NT2/D1 (cell line): ENCODE measurements around the gene EMC9.
"Not testable (repeated sequence)": the region's sequence is repeated elsewhere in the genome, so short reads cannot be mapped to it uniquely, and the experiment has no call there.

Experiments
- DNase-seq: peaks from one replicate; pipeline ENCODE4 v3.0.0-alpha.2; 2011; ENCODE audit warnings: low read depth, low spot score
- H3K27me3 ChIP-seq: 2 replicates; pipeline ENCODE4 v1.6.0; 2011; ENCODE audit warnings: mild to moderate bottlenecking; ENCODE audit not compliant: insufficient read length, insufficient read depth
- H3K36me3 ChIP-seq: 2 replicates; pipeline ENCODE4 v1.6.1; 2011; ENCODE audit warnings: mild to moderate bottlenecking, low read length, mixed read lengths; ENCODE audit not compliant: insufficient read depth, insufficient read length
- H3K4me1 ChIP-seq: 2 replicates; pipeline ENCODE4 v1.5.1; 2011; ENCODE audit not compliant: insufficient read depth, insufficient read length
- H3K4me3 ChIP-seq: 2 replicates; pipeline ENCODE4 v1.5.1; 2011; ENCODE audit warnings: low read depth; ENCODE audit not compliant: insufficient read length
- H3K9ac ChIP-seq: 2 replicates; pipeline ENCODE4 v1.6.0; 2011; ENCODE audit warnings: low read depth; ENCODE audit not compliant: insufficient read length
- H3K9me3 ChIP-seq: 2 replicates; pipeline ENCODE4 v1.5.1; 2011; ENCODE audit warnings: mild to moderate bottlenecking, low read length; ENCODE audit not compliant: insufficient read depth
- SUZ12 ChIP-seq: IDR thresholded peaks from 2 replicates; pipeline ENCODE4 v1.6.1; 2011; ENCODE audit not compliant: insufficient read length, insufficient read depth; ENCODE audit errors: extremely low read depth
- YY1 ChIP-seq: IDR thresholded peaks from 2 replicates; pipeline ENCODE4 v1.6.1; 2011; ENCODE audit not compliant: insufficient read length, insufficient read depth
- ZNF274 ChIP-seq: IDR thresholded peaks from 2 replicates; pipeline ENCODE4 v1.6.1; 2011; ENCODE audit warnings: mild to moderate bottlenecking, low read depth, low read length

EMC9 gene

DNA sequence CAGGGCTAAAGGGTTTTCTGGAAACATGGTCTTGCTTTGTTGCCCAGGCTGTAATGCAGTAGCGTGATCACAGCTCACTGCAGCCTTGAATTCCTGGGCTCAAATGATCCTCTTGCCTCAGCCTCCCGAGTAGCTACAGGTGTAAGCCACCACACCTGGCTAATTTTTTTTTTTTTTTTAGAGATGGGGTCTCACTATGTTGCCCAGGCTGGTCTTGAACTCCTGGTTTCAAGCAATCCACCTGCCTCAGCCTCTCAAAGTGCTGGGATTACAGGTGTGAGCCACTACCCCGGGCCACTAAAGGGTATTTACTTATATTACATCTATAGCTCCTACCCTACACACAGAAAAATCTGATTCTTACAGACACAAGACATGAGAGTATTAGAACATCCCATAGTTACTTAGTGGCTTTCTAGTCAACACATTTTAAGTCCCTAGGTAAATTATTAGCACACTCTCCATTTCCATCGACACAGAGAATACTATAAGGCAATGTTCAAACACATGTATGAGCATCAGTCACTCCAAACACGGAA lies 33.0 kb downstream of the EMC9 start:
- no peaks in the 10 kb centered on the region; the same call in 1 of the 2 replicates for H3K9me3 ChIP-seq
- no peak overlapping the region for H3K9ac ChIP-seq
- H3K27me3 ChIP-seq = no peaks in the 10 kb centered on the region
- H3K36me3 ChIP-seq = peaks cover 9% of the 10 kb centered on the region
- no peak for TF ChIP-seq ZNF274
- no peak for TF ChIP-seq SUZ12
- TF ChIP-seq YY1 = no peak
- no peak overlapping the region for H3K4me3 ChIP-seq
- H3K4me1 ChIP-seq = no peaks in the 10 kb centered on the region
- DNase-seq = no peak

DNA sequence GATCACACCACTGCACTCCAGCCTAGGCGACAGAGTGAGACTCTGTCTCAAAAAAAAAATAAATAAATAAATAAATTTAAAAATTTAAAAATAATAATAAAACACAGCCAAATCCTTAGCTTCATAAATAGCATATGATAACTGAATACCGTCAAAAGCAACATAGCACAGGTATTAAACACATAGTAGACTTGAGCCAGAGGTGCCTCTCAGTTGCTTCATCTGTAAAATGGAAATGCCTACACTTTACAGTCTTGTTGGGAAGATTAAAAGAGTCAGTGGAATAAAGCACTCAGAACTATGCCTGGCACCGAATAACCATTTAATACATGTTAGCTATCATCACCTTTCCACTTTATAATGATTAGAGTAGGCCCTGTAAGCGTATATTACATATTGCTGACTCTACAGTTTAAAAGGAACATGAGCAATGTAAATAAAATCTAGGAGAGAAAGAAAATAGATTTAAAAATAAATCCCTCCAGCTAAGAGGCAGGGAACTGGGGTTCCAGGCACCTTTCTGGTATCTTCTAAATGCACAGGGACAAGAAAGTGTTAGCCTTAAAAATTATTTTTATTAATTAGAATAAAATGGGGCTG lies 34.6 kb downstream of the EMC9 start:
- Histone ChIP-seq H3K36me3 (peaks cover 21% of the 10 kb centered on the region), H3K9me3 (no peaks in the 10 kb centered on the region; the same call in 1 of the 2 replicates), H3K4me3 (no peak overlapping the region), H3K9ac (no peak overlapping the region), H3K4me1 (no peaks in the 10 kb centered on the region), H3K27me3 (no peaks in the 10 kb centered on the region)
- DNase-seq = no peak
- TF ChIP-seq ZNF274 = no peak
- no peak for TF ChIP-seq SUZ12
- TF ChIP-seq YY1 = no peak

DNA sequence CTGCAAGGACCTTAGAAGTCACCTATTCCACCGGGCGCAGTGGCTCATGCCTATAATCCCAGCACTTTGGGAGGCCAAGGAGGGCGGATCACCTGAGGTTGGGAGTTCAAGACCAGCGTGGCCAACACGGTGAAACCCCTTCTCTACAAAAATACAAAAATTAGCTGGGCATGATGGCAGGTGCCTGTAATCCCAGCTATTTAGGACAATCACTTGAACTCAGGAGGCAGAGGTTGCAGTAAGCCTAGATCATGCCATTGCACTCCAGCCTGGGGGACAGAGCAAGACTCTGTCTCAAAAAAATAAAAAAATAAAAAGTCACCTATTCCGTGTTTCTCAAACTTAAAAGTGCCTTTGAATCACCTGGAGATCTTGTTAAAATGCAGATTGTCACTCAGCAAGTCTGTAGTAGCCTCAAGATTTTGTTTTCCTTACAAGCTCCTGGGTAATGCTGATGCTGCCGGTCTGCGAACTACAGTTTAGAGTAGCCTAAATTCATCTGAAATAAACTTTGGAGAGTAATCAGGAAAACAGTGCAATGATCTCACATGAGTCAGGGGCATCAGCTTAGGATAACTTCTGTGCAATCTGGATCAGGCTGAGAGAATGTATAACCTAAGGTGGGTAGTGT lies 35.7 kb downstream of the EMC9 start:
- peaks cover 28% of the 10 kb centered on the region for H3K36me3 ChIP-seq
- H3K4me3 ChIP-seq, H3K27me3 ChIP-seq, DNase-seq, H3K4me1 ChIP-seq, H3K9me3 ChIP-seq, H3K9ac ChIP-seq: not testable (repeated sequence)

DNA sequence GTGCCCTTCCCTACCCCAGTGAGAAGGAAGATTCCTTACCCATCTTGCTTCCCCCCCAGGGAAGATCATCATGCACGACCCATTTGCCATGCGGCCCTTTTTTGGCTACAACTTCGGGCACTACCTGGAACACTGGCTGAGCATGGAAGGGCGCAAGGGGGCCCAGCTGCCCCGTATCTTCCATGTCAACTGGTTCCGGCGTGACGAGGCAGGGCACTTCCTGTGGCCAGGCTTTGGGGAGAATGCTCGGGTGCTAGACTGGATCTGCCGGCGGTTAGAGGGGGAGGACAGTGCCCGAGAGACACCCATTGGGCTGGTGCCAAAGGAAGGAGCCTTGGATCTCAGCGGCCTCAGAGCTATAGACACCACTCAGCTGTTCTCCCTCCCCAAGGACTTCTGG lies 37.9 kb downstream of the EMC9 start:
- Histone ChIP-seq H3K9ac (no peak overlapping the region), H3K4me1 (no peaks in the 10 kb centered on the region), H3K4me3 (no peak overlapping the region), H3K9me3 (no peaks in the 10 kb centered on the region; the same call in 1 of the 2 replicates), H3K36me3 (peaks cover 49% of the 10 kb centered on the region), H3K27me3 (no peaks in the 10 kb centered on the region)
- no peak for DNase-seq
- TF ChIP-seq YY1 (no peak), ZNF274 (no peak), SUZ12 (no peak)

DNA sequence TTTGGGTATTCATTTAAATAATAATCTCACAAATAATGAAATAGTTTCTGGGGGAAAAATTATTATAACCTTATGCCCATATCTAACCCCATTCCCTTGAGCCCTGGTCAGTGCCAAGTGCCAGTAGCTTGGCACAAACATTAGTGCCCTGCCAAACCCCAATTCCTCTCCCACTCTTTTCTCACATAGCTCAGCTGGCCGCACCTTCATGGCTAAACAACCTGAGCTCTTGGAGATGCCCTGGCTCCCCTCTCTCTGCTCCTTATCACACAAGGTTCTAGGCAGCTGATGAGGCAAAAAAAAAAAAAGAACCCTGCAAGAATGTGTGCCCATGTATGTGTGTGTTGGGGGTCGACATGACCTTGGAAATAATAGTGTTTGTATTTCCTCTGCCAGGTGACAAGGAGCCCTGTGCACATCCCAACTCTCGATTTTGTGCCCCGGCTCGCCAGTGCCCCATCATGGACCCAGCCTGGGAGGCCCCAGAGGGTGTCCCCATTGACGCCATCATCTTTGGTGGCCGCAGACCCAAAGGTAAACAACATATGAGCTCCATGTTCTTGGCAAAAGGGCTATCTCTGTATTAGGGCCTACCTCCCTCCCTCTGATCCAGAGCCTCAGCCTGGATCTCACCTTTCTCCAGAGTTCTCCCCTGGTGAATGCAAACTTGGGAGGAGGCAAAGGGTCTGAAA lies 38.9 kb downstream of the EMC9 start:
- no peaks in the 10 kb centered on the region for H3K27me3 ChIP-seq
- H3K9me3 ChIP-seq = no peaks in the 10 kb centered on the region; the same call in 1 of the 2 replicates
- DNase-seq = no peak
- no peaks in the 10 kb centered on the region for H3K4me1 ChIP-seq
- peaks cover 55% of the 10 kb centered on the region for H3K36me3 ChIP-seq
- no peak overlapping the region for H3K4me3 ChIP-seq
- no peak overlapping the region for H3K9ac ChIP-seq
- no peak for TF ChIP-seq ZNF274
- no peak for TF ChIP-seq YY1

DNA sequence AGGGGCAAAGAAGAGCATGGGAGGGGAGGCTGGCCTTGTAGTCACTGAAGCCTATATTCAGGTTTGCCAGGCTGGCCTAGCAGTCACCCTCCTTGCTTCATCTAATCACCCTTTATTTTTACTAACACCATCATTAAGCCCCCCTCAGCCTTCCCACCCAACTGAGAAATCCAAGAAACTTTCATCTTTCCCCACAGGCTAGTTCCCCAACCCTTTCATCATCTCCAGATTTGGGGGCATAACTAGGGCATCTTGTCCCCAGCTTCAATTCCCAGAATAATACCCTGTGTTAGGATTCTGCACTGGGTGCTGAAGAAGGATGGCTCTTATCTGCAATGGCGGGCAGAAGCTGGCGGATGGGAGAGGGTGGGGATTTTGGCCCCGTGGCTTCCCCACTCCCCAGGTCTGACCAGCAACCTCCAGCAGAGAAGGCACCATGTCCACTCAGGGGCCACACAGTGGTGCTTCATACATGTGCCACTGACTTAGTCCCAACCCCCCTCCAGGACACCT lies 40.4 kb downstream of the EMC9 start:
- no peak overlapping the region for H3K4me3 ChIP-seq
- peaks cover 63% of the 10 kb centered on the region for H3K36me3 ChIP-seq
- no peaks in the 10 kb centered on the region for H3K4me1 ChIP-seq
- TF ChIP-seq ZNF274 (no peak), SUZ12 (no peak), YY1 (no peak)
- no peak for DNase-seq
- H3K27me3 ChIP-seq = no peaks in the 10 kb centered on the region
- H3K9me3 ChIP-seq = no peaks in the 10 kb centered on the region; the same call in 1 of the 2 replicates
- H3K9ac ChIP-seq = no peak overlapping the region

DNA sequence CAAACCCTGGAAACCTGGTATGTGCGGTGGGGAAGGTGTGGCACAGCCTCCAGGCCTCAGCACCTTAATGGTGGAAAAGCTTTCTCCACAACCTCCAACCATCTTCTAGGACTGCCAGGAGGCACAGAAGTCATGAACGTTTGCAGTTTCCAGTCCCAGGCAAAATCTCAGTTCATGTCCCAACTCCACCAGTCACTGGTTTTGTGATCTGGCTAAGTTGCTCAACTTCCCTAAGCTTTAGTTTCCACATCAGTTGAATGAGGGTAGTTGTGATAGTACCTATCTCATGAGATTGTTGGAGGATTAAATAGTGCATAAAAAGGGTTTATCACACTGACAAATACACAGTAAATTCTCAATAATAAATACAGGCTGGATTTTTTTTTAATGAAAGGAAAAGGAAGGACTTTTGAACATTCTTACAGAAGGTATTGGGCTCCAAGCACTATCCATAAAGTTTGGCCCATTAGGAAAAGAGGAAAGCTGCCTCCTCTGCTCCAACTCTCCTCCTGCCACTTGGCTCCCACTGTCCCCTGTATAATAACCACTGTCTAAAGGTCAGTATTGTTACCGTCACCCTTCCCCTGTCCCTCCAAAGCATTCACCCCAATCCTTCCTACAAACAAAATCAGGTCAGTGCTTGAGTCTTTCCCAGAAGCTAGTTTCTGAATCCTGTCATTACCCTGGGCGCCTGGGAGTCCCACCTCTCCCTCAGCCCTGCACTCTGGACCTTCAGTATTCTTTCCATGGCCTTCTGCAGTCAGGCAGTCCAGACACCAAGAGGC lies 41.0 kb downstream of the EMC9 start:
- no peak overlapping the region for H3K4me3 ChIP-seq
- no peak overlapping the region for H3K9ac ChIP-seq
- H3K9me3 ChIP-seq = no peaks in the 10 kb centered on the region; the same call in 1 of the 2 replicates
- DNase-seq = no peak
- TF ChIP-seq SUZ12 (no peak), ZNF274 (no peak), YY1 (no peak)
- H3K36me3 ChIP-seq = peaks cover 63% of the 10 kb centered on the region
- H3K4me1 ChIP-seq = peaks cover 2% of the 10 kb centered on the region
- H3K27me3 ChIP-seq = no peaks in the 10 kb centered on the region
